T-helper 1 cell treated with Interleukin-12 subunit alpha and Interleukin-12 subunit beta and Interleukin-4 antibody, amounts not matched to agents 30 μg/mL and 1 μg/mL, for 36 hours (primary cell): ENCODE results near the gene SLC35G2.
A peak's percentile ranks its signal among the peaks of the same experiment; 100 is the strongest.
"Not testable (repeated sequence)": the region's sequence is repeated elsewhere in the genome, so short reads cannot be mapped to it uniquely, and the experiment has no call there.

ENCODE experiments used
- H3K27ac Mint-ChIP-seq: one replicate; pipeline ENCODE4 v1.8.0; 2021; ENCODE audit warnings: mild to moderate bottlenecking, mixed read lengths
- H3K27me3 Mint-ChIP-seq: one replicate; pipeline ENCODE4 v1.8.0; 2021; ENCODE audit warnings: low read depth, mixed read lengths
- H3K36me3 Mint-ChIP-seq: one replicate; pipeline ENCODE4 v1.8.0; 2021; ENCODE audit warnings: low read depth, mixed read lengths
- H3K4me1 Mint-ChIP-seq: one replicate; pipeline ENCODE4 v1.8.0; 2021; ENCODE audit warnings: low read depth, mixed read lengths
- H3K4me3 Mint-ChIP-seq: one replicate; pipeline ENCODE4 v1.8.0; 2021; ENCODE audit warnings: mild to moderate bottlenecking, moderate library complexity, mixed read lengths
- H3K9me3 Mint-ChIP-seq: one replicate; pipeline ENCODE4 v1.8.0; 2021; ENCODE audit warnings: mixed read lengths

The SLC35G2 gene

DNA sequence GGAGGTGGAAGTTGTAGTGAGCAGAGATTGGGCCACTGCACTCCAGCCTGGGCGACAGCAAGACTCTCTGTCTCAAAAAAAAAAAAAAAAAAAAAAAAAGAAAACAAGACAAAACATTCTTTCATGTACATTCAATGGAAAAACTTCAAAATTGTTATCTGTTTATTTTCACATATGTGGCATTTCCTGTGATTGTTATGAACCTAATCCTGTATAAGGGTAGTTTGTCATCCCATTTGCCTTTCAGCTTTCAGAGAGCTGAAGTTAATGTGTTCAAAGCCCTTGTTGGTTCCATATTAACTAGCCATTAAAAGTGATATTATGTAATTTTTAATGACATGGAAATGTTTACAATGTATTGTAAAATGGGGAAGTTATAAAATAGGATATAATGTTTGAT lies 25.8 kb downstream of the SLC35G2 start:
- Mint-ChIP-seq H3K9me3 (no peaks in the 10 kb centered on the region), H3K4me1 (peaks cover 10% of the 10 kb centered on the region), H3K36me3 (peaks cover 25% of the 10 kb centered on the region), H3K27me3 (no peaks in the 10 kb centered on the region), H3K27ac (no peak overlapping the region), H3K4me3 (no peak overlapping the region)

- Mint-ChIP-seq H3K4me1 (peaks cover 9% of the 10 kb centered on the region), H3K9me3 (no peaks in the 10 kb centered on the region), H3K27me3 (no peaks in the 10 kb centered on the region), H3K36me3 (peaks cover 19% of the 10 kb centered on the region), H3K4me3 (no peak overlapping the region), H3K27ac (no peak overlapping the region)
These were observed 33.3 kb downstream of the SLC35G2 start for GRCh38 chr3:136852180-136852579.

- no peaks in the 10 kb centered on the region for H3K9me3 Mint-ChIP-seq
- H3K36me3 Mint-ChIP-seq = peaks cover 21% of the 10 kb centered on the region
- no peak overlapping the region for H3K27ac Mint-ChIP-seq
- H3K27me3 Mint-ChIP-seq = no peaks in the 10 kb centered on the region
- peaks cover 33% of the 10 kb centered on the region for H3K4me1 Mint-ChIP-seq
- H3K4me3 Mint-ChIP-seq = no peak overlapping the region
These were observed 37.7 kb downstream of the SLC35G2 start for GRCh38 chr3:136856665-136857064.

- Mint-ChIP-seq H3K4me3 (no peak overlapping the region), H3K4me1 (peaks cover 38% of the 10 kb centered on the region)
These were observed 39.5 kb downstream of the SLC35G2 start for GRCh38 chr3:136858381-136858780.

GRCh38 chr3:136860541-136860940 lies 41.6 kb downstream of the SLC35G2 start:
- Mint-ChIP-seq H3K27ac (peak overlapping the region; percentile 96), H3K4me3 (peak overlapping the region; percentile 97), H3K27me3 (no peaks in the 10 kb centered on the region), H3K9me3 (no peaks in the 10 kb centered on the region), H3K36me3 (peaks cover 17% of the 10 kb centered on the region), H3K4me1 (peaks cover 41% of the 10 kb centered on the region)

More at GRCh38 chr3:136858381-136858780, 39.5 kb downstream of the SLC35G2 start:
- no peaks in the 10 kb centered on the region for H3K9me3 Mint-ChIP-seq
- no peak overlapping the region for H3K27ac Mint-ChIP-seq
- no peaks in the 10 kb centered on the region for H3K27me3 Mint-ChIP-seq
- H3K36me3 Mint-ChIP-seq = peaks cover 23% of the 10 kb centered on the region

- H3K36me3 Mint-ChIP-seq = peaks cover 14% of the 10 kb centered on the region
- no peaks in the 10 kb centered on the region for H3K9me3 Mint-ChIP-seq
- peak within 1 kb of the TSS; percentile 97 for H3K4me3 Mint-ChIP-seq
- peak within 1 kb of the TSS; percentile 96 for H3K27ac Mint-ChIP-seq
- peaks cover 47% of the 10 kb centered on the region for H3K4me1 Mint-ChIP-seq
- H3K27me3 Mint-ChIP-seq = no peaks in the 10 kb centered on the region
These were observed 43.1 kb downstream of the SLC35G2 start, which contains the start of gene NCK1 for GRCh38 chr3:136861890-136862616. NCK1 (plus strand) TSS chr3:136862208; CDS start chr3:136928002, 65,794 bp downstream.

DNA sequence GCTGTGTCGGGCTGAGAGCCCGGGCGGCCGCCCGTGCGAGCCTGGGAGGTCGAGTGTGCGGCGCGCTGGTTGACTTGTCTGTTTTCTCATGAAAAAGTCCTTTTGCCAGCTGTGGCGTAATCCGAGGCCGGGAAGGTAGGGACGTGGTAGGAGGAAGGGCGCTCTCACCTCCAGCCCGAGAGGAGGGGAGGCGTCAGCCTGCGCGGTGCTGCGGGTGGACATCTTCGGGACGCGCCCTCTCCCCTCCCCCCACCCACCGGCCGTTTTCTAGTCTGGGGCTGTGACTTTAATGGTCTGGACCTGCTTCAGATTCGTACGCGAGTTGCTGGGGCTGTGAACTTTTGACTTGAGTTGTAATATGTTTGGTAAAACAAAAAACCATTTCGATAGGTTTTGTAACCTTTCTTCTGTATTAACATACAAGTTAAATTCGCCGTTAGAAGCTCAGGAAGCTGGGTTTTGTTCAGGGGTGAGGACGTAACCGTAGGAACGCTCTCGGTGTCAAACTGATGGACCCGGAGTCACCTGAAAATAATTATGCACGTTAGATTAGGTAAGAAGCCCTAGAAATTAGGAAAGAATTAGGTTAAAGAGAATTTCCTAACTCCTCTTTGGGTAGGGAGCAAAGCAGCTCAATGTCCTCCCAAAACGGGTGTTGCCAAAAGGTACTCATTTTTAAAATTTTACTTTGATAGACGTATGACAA lies 43.8 kb downstream of the SLC35G2 start:
- H3K36me3 Mint-ChIP-seq = peaks cover 13% of the 10 kb centered on the region

DNA sequence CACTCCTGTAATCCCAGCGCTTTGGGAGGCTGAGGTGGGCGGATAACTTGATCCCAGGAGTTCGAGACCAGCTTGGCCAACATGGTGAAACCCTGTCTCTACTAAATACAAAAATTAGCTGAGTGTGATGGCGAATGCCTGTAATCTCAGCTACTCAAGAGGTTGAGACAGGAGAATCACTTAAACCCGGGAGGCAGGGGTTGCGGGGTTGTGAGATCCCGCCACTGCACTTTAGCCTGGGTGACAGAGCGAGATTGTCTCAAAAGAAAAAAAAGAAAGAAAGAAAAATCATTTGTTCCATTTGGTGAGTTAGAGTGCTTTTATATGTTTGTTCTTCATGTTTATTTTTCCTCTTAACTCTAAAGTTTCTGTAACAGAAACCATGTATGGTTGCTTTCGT lies 50.4 kb downstream of the SLC35G2 start:
- Mint-ChIP-seq H3K27me3 (no peaks in the 10 kb centered on the region), H3K36me3 (peaks cover 42% of the 10 kb centered on the region), H3K9me3 (peaks cover 18% of the 10 kb centered on the region), H3K4me3 (no peak overlapping the region), H3K27ac (no peak overlapping the region), H3K4me1 (peaks cover 32% of the 10 kb centered on the region)

More for the DNA sequence above, 43.8 kb downstream of the SLC35G2 start:
- H3K4me3 Mint-ChIP-seq = peak overlapping the region; percentile 97
- H3K9me3 Mint-ChIP-seq = no peaks in the 10 kb centered on the region
- H3K4me1 Mint-ChIP-seq = peaks cover 43% of the 10 kb centered on the region
- peak overlapping the region; percentile 96 for H3K27ac Mint-ChIP-seq
- no peaks in the 10 kb centered on the region for H3K27me3 Mint-ChIP-seq

- H3K4me3 Mint-ChIP-seq, H3K27ac Mint-ChIP-seq, H3K27me3 Mint-ChIP-seq: not testable (repeated sequence)
- Mint-ChIP-seq H3K4me1 (peaks cover 25% of the 10 kb centered on the region), H3K9me3 (peaks cover 20% of the 10 kb centered on the region), H3K36me3 (peaks cover 47% of the 10 kb centered on the region)
These were observed 53.3 kb downstream of the SLC35G2 start for GRCh38 chr3:136872258-136872657.

DNA sequence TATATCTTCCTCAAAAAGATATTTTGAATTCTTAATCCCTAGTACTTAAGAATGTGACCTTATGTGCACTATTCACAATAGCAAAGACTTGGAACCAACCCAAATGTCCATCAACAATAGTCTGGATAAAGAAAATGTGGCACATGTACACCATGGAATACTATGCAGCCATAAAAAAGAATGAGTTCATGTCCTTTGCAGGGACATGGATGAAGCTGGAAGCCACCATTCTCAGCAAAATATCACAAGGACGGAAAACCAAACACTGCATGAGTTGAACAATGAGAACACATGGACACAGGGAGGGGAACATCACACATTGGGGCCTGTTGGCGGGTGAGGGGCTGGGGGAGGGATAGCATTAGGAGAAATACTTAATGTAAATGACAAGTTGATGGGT lies 60.6 kb downstream of the SLC35G2 start:
- Mint-ChIP-seq H3K4me1 (peaks cover 28% of the 10 kb centered on the region), H3K9me3 (peaks cover 16% of the 10 kb centered on the region), H3K36me3 (peaks cover 33% of the 10 kb centered on the region)
- H3K27ac Mint-ChIP-seq, H3K27me3 Mint-ChIP-seq, H3K4me3 Mint-ChIP-seq: not testable (repeated sequence)

GRCh38 chr3:136882571-136882970 lies 63.6 kb downstream of the SLC35G2 start:
- Mint-ChIP-seq H3K9me3 (peaks cover 10% of the 10 kb centered on the region), H3K4me1 (peaks cover 37% of the 10 kb centered on the region), H3K36me3 (peaks cover 26% of the 10 kb centered on the region), H3K27me3 (no peaks in the 10 kb centered on the region), H3K4me3 (no peak overlapping the region), H3K27ac (no peak overlapping the region)

GRCh38 chr3:136883967-136884720 lies 65.2 kb downstream of the SLC35G2 start:
- no peak overlapping the region for H3K27ac Mint-ChIP-seq
- peaks cover 1% of the 10 kb centered on the region for H3K9me3 Mint-ChIP-seq
- no peak overlapping the region for H3K4me3 Mint-ChIP-seq
- peaks cover 27% of the 10 kb centered on the region for H3K36me3 Mint-ChIP-seq
- H3K4me1 Mint-ChIP-seq = peaks cover 37% of the 10 kb centered on the region
- no peaks in the 10 kb centered on the region for H3K27me3 Mint-ChIP-seq

- H3K36me3 Mint-ChIP-seq = peaks cover 29% of the 10 kb centered on the region
- H3K4me1 Mint-ChIP-seq = peaks cover 37% of the 10 kb centered on the region
- no peaks in the 10 kb centered on the region for H3K27me3 Mint-ChIP-seq
These were observed 66.7 kb downstream of the SLC35G2 start for GRCh38 chr3:136885357-136886213.

GRCh38 chr3:136889947-136890346 lies 71.0 kb downstream of the SLC35G2 start:
- Mint-ChIP-seq H3K36me3 (peaks cover 39% of the 10 kb centered on the region), H3K9me3 (peaks cover 19% of the 10 kb centered on the region), H3K27ac (no peak overlapping the region), H3K4me1 (peaks cover 35% of the 10 kb centered on the region), H3K27me3 (no peaks in the 10 kb centered on the region), H3K4me3 (no peak overlapping the region)

More at GRCh38 chr3:136885357-136886213, 66.7 kb downstream of the SLC35G2 start:
- peaks cover 2% of the 10 kb centered on the region for H3K9me3 Mint-ChIP-seq
- H3K4me3 Mint-ChIP-seq = peak overlapping the region; percentile 36
- H3K27ac Mint-ChIP-seq = peak overlapping the region; percentile 23
